ENCODE results near the gene MRTFB.

DNA sequence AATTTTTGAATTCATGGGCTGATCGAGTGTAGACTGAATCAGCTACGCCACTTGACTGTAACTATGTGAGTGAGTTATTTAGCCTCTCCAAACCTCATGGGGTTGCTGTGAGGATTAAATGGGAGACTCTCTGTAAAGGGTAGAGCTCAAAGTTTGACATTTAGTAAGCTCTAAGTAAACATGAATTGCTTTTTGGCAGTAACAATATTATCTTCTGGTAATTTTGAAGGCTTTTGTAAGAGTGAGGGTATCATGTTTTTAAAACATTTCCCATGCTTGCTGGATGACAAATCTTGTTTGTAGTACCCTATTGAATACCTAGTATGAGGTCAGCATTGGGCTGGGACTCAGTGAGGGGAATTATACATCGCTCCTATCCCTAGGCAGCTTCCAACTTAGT is 35.3 kb downstream of the MRTFB start:
- TF ChIP-seq, protein P1, sequence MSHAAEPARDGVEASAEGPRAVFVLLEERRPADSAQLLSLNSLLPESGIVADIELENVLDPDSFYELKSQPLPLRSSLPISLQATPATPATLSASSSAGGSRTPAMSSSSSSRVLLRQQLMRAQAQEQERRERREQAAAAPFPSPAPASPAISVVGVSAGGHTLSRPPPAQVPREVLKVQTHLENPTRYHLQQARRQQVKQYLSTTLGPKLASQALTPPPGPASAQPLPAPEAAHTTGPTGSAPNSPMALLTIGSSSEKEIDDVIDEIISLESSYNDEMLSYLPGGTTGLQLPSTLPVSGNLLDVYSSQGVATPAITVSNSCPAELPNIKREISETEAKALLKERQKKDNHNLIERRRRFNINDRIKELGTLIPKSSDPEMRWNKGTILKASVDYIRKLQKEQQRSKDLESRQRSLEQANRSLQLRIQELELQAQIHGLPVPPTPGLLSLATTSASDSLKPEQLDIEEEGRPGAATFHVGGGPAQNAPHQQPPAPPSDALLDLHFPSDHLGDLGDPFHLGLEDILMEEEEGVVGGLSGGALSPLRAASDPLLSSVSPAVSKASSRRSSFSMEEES (CRISPR knock-in tag; IDR thresholded peaks at IDR 0.05) = no peak
- TF ChIP-seq KLF13 (CRISPR knock-in tag; IDR thresholded peaks at IDR 0.05) (no peak), SUZ12 (IDR thresholded peaks at IDR 0.05; ENCODE audit: low read depth, low read length) (no peak), ZSCAN29 (CRISPR knock-in tag; conservative IDR thresholded peaks at IDR 0.05) (no peak), ZNF777 (CRISPR knock-in tag; IDR thresholded peaks at IDR 0.05) (no peak), CENPX (CRISPR knock-in tag; IDR thresholded peaks at IDR 0.05) (no peak), PCBP1 (IDR thresholded peaks at IDR 0.05; ENCODE audit: borderline replicate concordance, low read depth, low read length) (no peak), ZNF792 (CRISPR knock-in tag; IDR thresholded peaks at IDR 0.05) (no peak), EP300 (IDR thresholded peaks at IDR 0.05; ENCODE audit: low read depth in 2 of 2, low read length in 2 of 2) (peak in 1 of 2 experiments; percentile 58; a peak in 1 of 4 replicates), EP300 (CRISPR knock-in tag; IDR thresholded peaks at IDR 0.05; ENCODE audit: borderline replicate concordance) (no peak)
- TF ChIP-seq, protein P2, sequence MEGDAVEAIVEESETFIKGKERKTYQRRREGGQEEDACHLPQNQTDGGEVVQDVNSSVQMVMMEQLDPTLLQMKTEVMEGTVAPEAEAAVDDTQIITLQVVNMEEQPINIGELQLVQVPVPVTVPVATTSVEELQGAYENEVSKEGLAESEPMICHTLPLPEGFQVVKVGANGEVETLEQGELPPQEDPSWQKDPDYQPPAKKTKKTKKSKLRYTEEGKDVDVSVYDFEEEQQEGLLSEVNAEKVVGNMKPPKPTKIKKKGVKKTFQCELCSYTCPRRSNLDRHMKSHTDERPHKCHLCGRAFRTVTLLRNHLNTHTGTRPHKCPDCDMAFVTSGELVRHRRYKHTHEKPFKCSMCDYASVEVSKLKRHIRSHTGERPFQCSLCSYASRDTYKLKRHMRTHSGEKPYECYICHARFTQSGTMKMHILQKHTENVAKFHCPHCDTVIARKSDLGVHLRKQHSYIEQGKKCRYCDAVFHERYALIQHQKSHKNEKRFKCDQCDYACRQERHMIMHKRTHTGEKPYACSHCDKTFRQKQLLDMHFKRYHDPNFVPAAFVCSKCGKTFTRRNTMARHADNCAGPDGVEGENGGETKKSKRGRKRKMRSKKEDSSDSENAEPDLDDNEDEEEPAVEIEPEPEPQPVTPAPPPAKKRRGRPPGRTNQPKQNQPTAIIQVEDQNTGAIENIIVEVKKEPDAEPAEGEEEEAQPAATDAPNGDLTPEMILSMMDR (CRISPR knock-in tag; IDR thresholded peaks at IDR 0.05) = peak; percentile 10; the same call in 1 of the 2 replicates
- TF ChIP-seq, protein P3, sequence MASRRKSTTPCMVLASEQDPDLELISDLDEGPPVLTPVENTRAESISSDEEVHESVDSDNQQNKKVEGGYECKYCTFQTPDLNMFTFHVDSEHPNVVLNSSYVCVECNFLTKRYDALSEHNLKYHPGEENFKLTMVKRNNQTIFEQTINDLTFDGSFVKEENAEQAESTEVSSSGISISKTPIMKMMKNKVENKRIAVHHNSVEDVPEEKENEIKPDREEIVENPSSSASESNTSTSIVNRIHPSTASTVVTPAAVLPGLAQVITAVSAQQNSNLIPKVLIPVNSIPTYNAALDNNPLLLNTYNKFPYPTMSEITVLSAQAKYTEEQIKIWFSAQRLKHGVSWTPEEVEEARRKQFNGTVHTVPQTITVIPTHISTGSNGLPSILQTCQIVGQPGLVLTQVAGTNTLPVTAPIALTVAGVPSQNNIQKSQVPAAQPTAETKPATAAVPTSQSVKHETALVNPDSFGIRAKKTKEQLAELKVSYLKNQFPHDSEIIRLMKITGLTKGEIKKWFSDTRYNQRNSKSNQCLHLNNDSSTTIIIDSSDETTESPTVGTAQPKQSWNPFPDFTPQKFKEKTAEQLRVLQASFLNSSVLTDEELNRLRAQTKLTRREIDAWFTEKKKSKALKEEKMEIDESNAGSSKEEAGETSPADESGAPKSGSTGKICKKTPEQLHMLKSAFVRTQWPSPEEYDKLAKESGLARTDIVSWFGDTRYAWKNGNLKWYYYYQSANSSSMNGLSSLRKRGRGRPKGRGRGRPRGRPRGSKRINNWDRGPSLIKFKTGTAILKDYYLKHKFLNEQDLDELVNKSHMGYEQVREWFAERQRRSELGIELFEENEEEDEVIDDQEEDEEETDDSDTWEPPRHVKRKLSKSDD (CRISPR knock-in tag; IDR thresholded peaks at IDR 0.05; ENCODE audit: low read depth) = no peak; the same call in 1 of the 2 replicates

All from HepG2 (cell line).